GM21717 (cell line): ENCODE results near the gene LHFPL6.

ENCODE experiments used
- ATAC-seq: cut with Tn5 transposase; IDR thresholded peaks from one replicate; pipeline ENCODE4 v1.9.1; 2021; ENCODE audit warnings: mild to moderate bottlenecking, moderate library complexity; ENCODE audit not compliant: unreplicated experiment

Gene LHFPL6

GRCh38 chr13:39596176-39596575, 6.8 kb downstream of the LHFPL6 start:
- no peak for ATAC-seq

DNA sequence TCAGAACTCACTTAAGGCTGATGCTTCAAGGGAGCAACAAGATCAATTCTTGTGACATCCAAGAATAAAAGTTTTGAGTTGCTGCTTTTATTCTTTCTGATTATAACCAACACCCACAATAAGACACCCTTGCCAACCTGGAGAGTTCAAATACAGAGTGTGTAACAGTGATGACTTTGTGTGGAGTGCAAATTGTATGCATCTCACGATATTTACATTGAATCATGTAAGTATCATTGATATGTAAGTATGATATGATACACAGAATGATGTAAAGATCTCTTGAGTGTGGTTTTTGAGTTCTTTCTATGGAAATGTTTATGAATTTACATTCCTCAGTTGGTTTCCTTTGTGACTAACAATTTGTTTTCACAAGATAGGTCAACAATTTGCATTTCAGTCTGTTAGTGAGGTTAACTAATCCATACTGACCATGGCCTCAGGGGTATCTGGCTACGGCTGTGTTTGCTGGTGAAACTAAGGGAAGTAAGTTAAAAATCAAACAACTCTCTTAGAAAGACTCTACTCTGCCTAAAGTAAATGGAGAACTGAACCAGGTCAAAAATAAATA, 12.4 kb downstream of the LHFPL6 start:
- ATAC-seq, result no peak

- no peak for ATAC-seq
These were observed 14.6 kb downstream of the LHFPL6 start for GRCh38 chr13:39588384-39588783.

DNA sequence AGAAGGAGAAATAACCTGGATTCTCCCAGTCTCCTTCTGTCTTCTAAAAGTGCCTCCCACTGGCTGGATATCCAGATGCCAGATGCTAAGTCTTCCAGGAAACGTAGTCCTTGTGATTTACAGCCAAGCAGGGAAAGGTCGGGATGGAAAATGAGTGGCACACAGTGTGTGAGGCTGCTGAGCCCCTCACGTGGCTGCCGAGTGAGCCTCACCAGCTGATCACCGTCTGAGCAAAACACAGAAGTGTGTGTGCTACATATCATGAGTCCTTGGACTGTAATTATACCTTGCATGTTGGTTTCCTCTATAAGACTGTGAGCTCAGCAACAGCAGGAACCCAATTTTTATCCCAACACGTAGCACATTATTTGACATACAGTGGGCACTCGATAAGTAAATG, 15.1 kb downstream of the LHFPL6 start:
- no peak for ATAC-seq

DNA sequence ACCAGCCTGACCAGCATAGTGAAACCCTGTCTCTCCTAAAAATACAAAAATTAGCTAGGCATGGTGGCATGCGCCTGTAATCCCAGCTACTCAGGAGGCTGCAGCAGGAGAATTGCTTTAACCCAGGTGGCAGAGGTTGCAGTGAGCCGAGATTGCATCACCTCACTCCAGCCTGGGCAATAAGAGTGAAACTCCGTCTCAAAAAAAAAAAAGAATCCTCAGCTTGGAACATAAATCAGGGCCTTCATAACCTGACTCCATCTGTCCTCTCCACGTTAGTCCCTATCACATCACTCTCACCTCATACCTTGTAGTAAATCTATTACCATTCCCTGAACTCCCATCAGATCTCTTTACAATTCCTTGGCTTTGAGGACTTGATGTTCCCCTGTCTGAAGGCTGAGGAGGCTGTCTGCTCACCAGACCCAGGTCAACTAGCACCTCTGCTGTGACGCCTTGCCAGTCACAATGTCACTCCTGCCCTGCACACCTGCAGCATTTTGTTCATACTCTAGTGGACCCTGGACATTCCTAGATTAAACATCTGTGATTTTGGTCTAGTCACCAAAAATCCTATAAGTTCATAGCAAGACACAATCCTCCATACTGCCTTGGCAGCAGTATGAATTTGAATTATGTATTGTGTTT, 15.9 kb downstream of the LHFPL6 start:
- no peak for ATAC-seq

- no peak for ATAC-seq
These were observed 16.8 kb downstream of the LHFPL6 start for GRCh38 chr13:39586151-39586550.

- no peak for ATAC-seq
These were observed 17.8 kb downstream of the LHFPL6 start for GRCh38 chr13:39585219-39585618.

DNA sequence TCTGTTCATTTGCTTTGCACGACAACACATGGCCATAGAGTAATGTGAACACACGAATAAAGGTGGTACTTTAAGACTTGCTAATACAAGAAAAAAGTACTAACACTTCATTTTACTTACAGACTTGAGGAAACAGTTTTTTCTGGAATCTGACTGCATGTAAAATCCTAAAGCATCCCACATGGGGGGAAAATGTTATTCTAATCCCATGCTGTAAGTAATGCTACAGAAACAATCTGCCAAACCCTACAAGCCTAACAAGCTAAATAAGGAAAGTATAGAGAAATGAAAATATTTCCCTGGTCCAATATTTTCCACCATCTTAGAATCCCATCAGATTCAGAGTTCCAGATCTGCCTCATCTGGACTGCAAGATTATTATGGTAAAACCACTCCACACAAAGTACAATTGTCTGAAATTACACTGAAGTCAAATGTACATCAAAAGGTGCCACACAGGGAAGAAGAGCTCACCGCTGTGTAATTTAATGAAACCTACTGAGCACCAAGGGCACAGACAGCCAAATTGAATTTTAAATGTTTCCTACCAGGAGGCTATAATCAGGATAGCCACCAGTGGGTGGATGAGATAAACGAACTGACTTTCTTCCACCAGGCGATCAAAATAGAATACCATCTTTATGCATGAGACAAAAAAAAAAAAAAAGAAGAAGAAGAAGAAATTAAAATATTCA, 22.0 kb downstream of the LHFPL6 start:
- no peak for ATAC-seq

GRCh38 chr13:39578821-39579291, 24.1 kb downstream of the LHFPL6 start:
- no peak for ATAC-seq

GRCh38 chr13:39577838-39578491, 25.0 kb downstream of the LHFPL6 start:
- no peak for ATAC-seq

- no peak for ATAC-seq
These were observed 25.8 kb downstream of the LHFPL6 start for GRCh38 chr13:39577203-39577602.

DNA sequence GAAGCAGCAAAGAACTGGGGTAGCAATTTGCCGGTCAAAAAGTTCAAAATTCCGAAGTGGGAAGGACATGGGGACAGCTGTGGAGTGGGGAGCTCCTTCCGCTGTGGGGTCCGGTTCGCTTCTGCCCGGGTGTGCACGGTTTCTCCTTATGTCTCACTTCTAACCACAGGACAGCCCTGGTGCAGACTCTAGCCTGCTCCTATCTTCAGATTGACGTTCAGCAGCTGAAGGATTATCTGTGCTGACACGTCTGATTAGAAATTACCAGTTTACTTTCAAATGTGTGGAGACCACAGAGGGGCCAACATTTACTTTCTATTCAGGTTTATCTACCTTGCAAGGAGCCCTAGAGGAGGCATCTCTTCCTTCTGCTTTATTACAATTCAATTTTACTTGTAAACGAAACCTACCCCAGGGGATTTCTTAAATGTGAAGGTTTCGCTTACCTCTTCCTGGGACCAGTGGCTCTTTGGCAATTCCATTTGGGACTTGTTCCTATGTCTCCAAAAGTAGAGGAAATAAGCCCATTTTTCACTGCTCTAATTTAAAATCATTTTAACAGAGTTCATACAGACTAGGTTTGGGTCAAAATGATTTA, 27.3 kb downstream of the LHFPL6 start:
- no peak for ATAC-seq

- ATAC-seq, result no peak
These were observed 31.4 kb downstream of the LHFPL6 start for GRCh38 chr13:39571502-39572092.

GRCh38 chr13:39567569-39567968, 35.4 kb downstream of the LHFPL6 start:
- ATAC-seq, result no peak

GRCh38 chr13:39566216-39566869, 36.6 kb downstream of the LHFPL6 start:
- ATAC-seq, result no peak

GRCh38 chr13:39565036-39565949, 37.7 kb downstream of the LHFPL6 start:
- no peak for ATAC-seq

DNA sequence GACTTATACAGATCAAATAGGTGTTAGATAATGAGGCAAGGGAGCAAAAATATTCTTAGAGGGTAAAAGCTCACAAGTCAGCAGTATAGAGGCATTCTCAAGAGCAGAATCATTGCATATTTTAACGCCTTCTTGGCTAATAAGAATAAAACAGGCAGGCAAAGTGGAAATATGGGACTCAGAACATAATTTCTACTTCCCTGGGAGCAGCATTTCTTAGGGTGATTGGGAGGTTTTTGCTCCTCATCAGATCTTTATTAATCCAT, 39.6 kb downstream of the LHFPL6 start:
- ATAC-seq, result no peak

DNA sequence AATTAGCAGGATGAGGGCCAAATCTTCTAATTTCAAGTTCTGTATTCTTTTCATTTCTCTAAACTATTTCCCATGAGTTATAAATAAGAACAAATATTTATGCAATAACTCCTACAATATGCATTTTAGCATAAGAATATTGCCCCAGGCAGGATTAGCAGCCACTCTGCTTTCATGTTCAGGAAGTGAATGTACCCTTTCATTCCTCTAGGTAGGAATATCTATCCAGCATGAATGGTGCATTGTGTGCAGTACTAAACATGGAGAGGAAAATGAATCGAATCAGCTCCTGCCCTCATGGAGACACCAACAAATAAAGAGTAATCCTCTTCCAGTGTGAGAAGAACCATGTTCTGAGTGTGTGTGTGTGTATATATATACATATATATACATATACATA, 41.0 kb downstream of the LHFPL6 start:
- ATAC-seq, result no peak

GRCh38 chr13:39559847-39560246, 43.1 kb downstream of the LHFPL6 start:
- no peak for ATAC-seq
